Nephron progenitor cell (in vitro differentiated cells): Measurements from ENCODE around the gene RHCE.

Source experiments
- DNase-seq: peaks from one replicate; pipeline ENCODE4 v3.0.0; 2021
- H3K27ac Mint-ChIP-seq: 2 replicates; pipeline ENCODE4 v1.8.0; 2021; ENCODE audit warnings: mild to moderate bottlenecking, moderate library complexity, mixed read lengths
- H3K27me3 Mint-ChIP-seq: 2 replicates; pipeline ENCODE4 v1.8.0; 2021; ENCODE audit warnings: mild to moderate bottlenecking, low read depth, mixed read lengths; ENCODE audit not compliant: poor library complexity
- H3K36me3 Mint-ChIP-seq: 2 replicates; pipeline ENCODE4 v1.8.0; 2021; ENCODE audit warnings: low read depth, mixed read lengths
- H3K4me1 Mint-ChIP-seq: 2 replicates; pipeline ENCODE4 v1.8.0; 2021; ENCODE audit warnings: mixed read lengths
- H3K4me3 Mint-ChIP-seq: 2 replicates; pipeline ENCODE4 v1.8.0; 2021; ENCODE audit warnings: mild to moderate bottlenecking, moderate library complexity, mixed read lengths
- H3K9me3 Mint-ChIP-seq: 2 replicates; pipeline ENCODE4 v1.8.0; 2021; ENCODE audit warnings: mild to moderate bottlenecking, moderate library complexity, mixed read lengths
- CTCF ChIP-seq: fragments of 200-600 bp; sonication (generic); IDR thresholded peaks from 2 replicates; pipeline ENCODE4 v1.5.0; 2021; ENCODE audit warnings: antibody characterized with exemption

The RHCE gene

DNA sequence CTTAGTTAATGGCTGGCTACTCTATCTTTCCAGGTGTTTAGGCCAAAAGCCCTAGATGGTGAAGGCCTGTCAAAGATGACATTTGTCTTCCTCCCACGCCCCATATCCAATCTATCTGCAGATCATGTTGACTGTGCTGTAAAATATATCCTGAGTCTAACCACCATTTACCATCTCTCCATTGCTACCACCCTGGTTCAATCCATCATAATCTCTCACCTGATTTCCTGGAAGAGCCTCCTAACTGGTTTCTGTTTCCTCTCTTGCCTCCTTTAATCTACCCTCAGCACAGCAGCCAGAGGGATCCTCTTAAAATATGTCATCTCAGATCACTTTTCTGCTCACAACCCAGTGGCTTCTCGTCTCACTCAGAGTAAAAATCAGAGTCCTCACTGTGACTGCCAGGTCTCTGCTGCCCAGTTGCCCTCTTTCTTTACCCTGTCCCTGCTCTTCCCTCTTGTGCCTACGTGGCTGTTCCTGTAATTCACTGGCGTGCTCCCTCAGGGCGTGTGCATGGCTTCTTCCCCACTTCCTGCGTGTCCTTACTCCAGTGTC, 64.7 kb downstream of the RHCE start:
- Mint-ChIP-seq H3K27me3 (peaks cover 2% of the 10 kb centered on the region), H3K4me3 (no peak overlapping the region), H3K4me1 (no peaks in the 10 kb centered on the region), H3K36me3 (peaks cover 52% of the 10 kb centered on the region), H3K27ac (peak overlapping the region; percentile 3), H3K9me3 (no peaks in the 10 kb centered on the region)
- TF ChIP-seq CTCF, result no peak
- no peak for DNase-seq

DNA sequence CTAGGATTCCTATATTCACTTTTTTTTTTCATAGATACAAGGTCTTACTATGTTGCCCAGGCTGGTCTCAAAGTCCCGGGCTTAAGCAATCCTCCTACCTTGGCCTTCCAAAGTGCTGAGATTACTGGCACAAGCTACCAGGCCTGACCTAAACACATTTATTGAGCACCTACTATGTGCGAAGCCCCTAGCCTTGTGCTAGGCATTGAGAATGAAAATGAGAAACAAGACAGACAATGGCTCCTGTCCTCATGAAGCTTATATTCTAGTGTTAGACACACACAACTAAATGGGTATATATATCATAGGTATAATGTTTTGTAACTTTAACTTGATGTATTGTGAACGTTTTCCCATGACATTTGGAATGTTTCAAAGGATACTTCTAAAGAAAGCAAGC, 71.0 kb downstream of the RHCE start:
- Mint-ChIP-seq H3K4me3 (no peak overlapping the region), H3K9me3 (no peaks in the 10 kb centered on the region), H3K36me3 (peaks cover 45% of the 10 kb centered on the region), H3K27ac (no peak overlapping the region), H3K4me1 (no peaks in the 10 kb centered on the region), H3K27me3 (no peaks in the 10 kb centered on the region)
- DNase-seq, result no peak
- no peak for TF ChIP-seq CTCF

GRCh38 chr1:25347556-25347955, 73.1 kb downstream of the RHCE start:
- Mint-ChIP-seq H3K27me3 (no peaks in the 10 kb centered on the region), H3K36me3 (peaks cover 58% of the 10 kb centered on the region)
- TF ChIP-seq CTCF, result no peak

GRCh38 chr1:25343872-25344271, 76.8 kb downstream of the RHCE start:
- peaks cover 59% of the 10 kb centered on the region for H3K36me3 Mint-ChIP-seq
- TF ChIP-seq CTCF, result no peak
- no peaks in the 10 kb centered on the region for H3K27me3 Mint-ChIP-seq
- peaks cover 18% of the 10 kb centered on the region for H3K4me1 Mint-ChIP-seq
- H3K9me3 Mint-ChIP-seq, result no peaks in the 10 kb centered on the region
- H3K27ac Mint-ChIP-seq, result no peak overlapping the region
- DNase-seq, result no peak
- no peak overlapping the region for H3K4me3 Mint-ChIP-seq

More at GRCh38 chr1:25347556-25347955, 73.1 kb downstream of the RHCE start:
- Mint-ChIP-seq H3K4me1 (no peaks in the 10 kb centered on the region), H3K9me3 (no peaks in the 10 kb centered on the region), H3K27ac (no peak overlapping the region), H3K4me3 (no peak overlapping the region)
- no peak for DNase-seq

GRCh38 chr1:25342846-25343245, 77.8 kb downstream of the RHCE start:
- Mint-ChIP-seq H3K27me3 (no peaks in the 10 kb centered on the region), H3K4me1 (peaks cover 18% of the 10 kb centered on the region), H3K9me3 (no peaks in the 10 kb centered on the region), H3K36me3 (peaks cover 52% of the 10 kb centered on the region), H3K27ac (no peak overlapping the region), H3K4me3 (no peak overlapping the region)
- TF ChIP-seq CTCF, result no peak
- no peak for DNase-seq

GRCh38 chr1:25341746-25342145, 78.9 kb downstream of the RHCE start:
- peaks cover 21% of the 10 kb centered on the region for H3K4me1 Mint-ChIP-seq
- no peak for DNase-seq
- no peaks in the 10 kb centered on the region for H3K9me3 Mint-ChIP-seq
- H3K36me3 Mint-ChIP-seq, result peaks cover 44% of the 10 kb centered on the region
- no peak overlapping the region for H3K4me3 Mint-ChIP-seq
- no peaks in the 10 kb centered on the region for H3K27me3 Mint-ChIP-seq
- TF ChIP-seq CTCF, result no peak
- H3K27ac Mint-ChIP-seq, result no peak overlapping the region
